Stimulated activated CD4-positive, alpha-beta T cell treated with anti-CD3 and anti-CD28 coated beads, Interleukin-1b, Interleukin-23, amount 100 ng/mL, for 48 hours (primary cell): ENCODE data around the gene NHLH2.

ENCODE experiments used
- DNase-seq: peaks from one replicate; pipeline ENCODE4 v3.0.0-alpha.2; 2020

Gene NHLH2

GRCh38 chr1:115796897-115797296, 44.0 kb downstream of the NHLH2 start:
- no peak for DNase-seq

DNA sequence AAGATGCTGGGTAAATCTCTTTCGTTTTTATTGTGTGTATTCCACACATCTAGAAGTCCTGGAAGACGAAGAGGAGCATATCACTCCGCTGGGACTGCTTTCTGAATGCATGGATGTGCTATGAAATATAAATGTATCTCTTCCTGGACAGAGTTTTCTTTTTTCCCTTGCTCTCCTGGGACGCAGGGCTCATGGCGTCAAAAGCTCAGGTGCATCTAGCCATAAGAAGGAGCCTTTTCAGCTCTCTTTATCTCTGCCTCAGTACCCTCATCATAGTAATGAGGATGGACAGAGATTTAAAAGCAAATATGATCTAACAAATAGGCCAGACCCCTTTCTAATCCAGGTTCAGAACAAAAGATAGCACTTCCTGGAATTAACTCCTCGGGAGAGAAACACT, 44.9 kb downstream of the NHLH2 start:
- DNase-seq, result no peak

DNA sequence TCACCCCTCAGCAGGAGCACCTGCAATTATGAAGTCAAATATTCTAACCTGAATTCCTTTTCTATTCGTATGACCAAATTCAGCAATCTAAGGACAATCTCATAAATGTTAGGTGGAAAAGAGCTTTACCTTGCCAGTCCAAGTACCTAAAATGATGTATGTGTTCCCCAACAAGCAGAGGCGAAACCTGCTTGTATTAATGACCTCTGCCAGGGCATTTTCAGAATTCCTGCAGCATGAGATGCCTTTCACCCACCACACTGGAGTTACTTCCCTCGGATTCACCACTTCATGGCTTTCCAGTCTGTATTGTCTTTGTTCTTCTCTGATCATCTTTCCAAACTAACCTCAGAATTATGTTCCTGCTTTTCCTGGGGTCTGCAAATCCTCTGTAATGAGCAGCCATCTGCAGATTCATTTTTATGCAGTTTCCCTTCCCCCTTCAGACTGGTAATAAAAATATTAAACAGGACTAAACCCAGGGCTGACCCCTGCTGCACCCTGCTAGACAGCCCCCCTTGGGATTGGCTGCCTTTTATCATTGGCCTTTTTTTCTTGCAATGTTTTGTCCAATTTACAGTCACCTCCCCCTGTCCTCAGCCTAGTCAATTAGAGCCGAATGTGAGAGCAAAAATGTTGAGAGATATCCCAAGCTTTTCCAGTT, 45.8 kb downstream of the NHLH2 start:
- DNase-seq, result no peak

DNA sequence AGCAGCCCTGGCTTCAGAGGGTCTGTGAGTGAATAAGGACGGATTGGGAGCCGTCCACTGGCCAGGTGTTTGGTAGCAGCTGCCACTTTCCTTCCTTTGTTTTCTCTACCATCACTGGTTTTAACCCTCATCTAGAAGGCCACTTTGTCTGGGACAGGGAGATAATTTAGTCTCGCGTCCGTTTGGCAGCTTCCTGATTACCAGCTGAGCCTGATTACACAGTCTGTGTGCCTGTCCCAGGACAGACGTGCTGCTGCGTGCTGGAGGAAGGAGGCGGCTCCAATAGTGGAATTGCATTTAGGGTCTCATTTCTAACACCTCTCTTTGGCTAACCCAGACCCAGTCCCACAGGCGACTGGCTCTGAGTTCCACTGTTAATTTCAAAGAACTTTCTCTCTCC, 47.8 kb downstream of the NHLH2 start:
- DNase-seq, result no peak

- no peak for DNase-seq
Observed at GRCh38 chr1:115791816-115792215, 49.1 kb downstream of the NHLH2 start.

- DNase-seq, result no peak
Observed at GRCh38 chr1:115790846-115791245, 50.1 kb downstream of the NHLH2 start.

GRCh38 chr1:115790356-115790755, 50.6 kb downstream of the NHLH2 start:
- DNase-seq, result no peak
